Ovary (tissue), 9 donors: ENCODE measurements around the gene SBK2. TPM values are rescaled to one million over a fixed set of nuclear protein-coding genes. Genes with fewer than 3 reads are reported as not detected.
A peak's percentile ranks its signal among the peaks of the same experiment; 100 is the strongest.

ENCODE experiments used
- DNase-seq, 5 donors: peaks; one replicate each; pipeline ENCODE4 v3.0.0-alpha.2; 2019 to 2020
- H3K27ac ChIP-seq, 2 donors: fragments of 200-600 bp; one replicate each; pipeline versions ENCODE4 v1.5.1 to v1.8.0; 2019 to 2022
- H3K27me3 ChIP-seq: fragments of 200-600 bp; one replicate; pipeline ENCODE4 v1.8.0; 2022
- H3K36me3 ChIP-seq: fragments of 200-600 bp; sonication (generic); one replicate; pipeline ENCODE4 v1.5.1; 2019
- H3K4me1 ChIP-seq: one replicate; pipeline ENCODE4 v1.8.1; 2013; ENCODE audit warnings: mild to moderate bottlenecking, moderate library complexity; ENCODE audit not compliant: insufficient read depth
- H3K4me3 ChIP-seq: fragments of 200-600 bp; sonication (generic); one replicate; pipeline ENCODE4 v1.5.1; 2017
- H3K9me3 ChIP-seq, 2 donors: fragments of 200-600 bp in 1 of 2; sonication (generic) in 1 of 2; one replicate each; pipeline versions ENCODE4 v1.5.1 to v1.8.1; 2013 to 2019; ENCODE audit warnings: mild to moderate bottlenecking in 1 of 2, moderate library complexity in 1 of 2
- CTCF ChIP-seq, 3 donors: fragments of 450-650 bp in 2 of 3; fragments of 200-600 bp in 1 of 3; IDR thresholded peaks; one replicate each; pipeline versions ENCODE4 v1.5.1 to v1.8.0; 2016 to 2022; ENCODE audit warnings: antibody characterized with exemption in 3 of 3, mild to moderate bottlenecking in 1 of 3
- EP300 ChIP-seq: sonication (generic); formaldehyde crosslinking; IDR thresholded peaks from one replicate; pipeline ENCODE4 v1.6.1; 2017; ENCODE audit warnings: antibody characterized with exemption
- POLR2A ChIP-seq: fragments of 450-650 bp; IDR thresholded peaks from one replicate; pipeline ENCODE4 v1.6.1; 2017; ENCODE audit warnings: antibody characterized with exemption, mild to moderate bottlenecking, moderate library complexity
- WGBS, 3 donors: extraction: QIAGEN DNeasy Blood & Tissue Kit in 1 of 3; methylation state at CpG; one replicate each; pipeline versions ENCODE4 v1.1.5 to v1.1.7; 2013 to 2017; 5-methylcytosine and 5-hydroxymethylcytosine counted together
- intact Hi-C, 4 donors: fragments of 100-400 bp; cut with DNase I; formaldehyde crosslinking; loops; one replicate each; pipeline versions ENCODE4 v1.11.0 to v1.15.1; 2022 to 2023
- polyA plus RNA-seq, 2 donors: library from polyadenylated mRNA; stranded (reverse); fragments of 200-250 nt in 1 of 2; fragments of 350-450 nt in 1 of 2; fragmentation: Illumina TruSeq in 1 of 2; extraction: RNeasy Lipid Tissue Mini Kit (QIAGEN cat#74804) in 1 of 2; gene quantifications; one replicate each; pipeline ENCODE4 v1.2.3, GENCODE V29; 2013 to 2014
- total RNA-seq, 7 donors: library from RNA; depleted of rRNA in 2 of 7; stranded (reverse); fragments of >200 nt in 2 of 7; fragmentation: NEBNext Ultra II Directional in 3 of 7; extraction: Animal tissue kit (Norgen Biotek cat#: 25700) in 3 of 7; gene quantifications; one replicate each; pipeline versions ENCODE4 v1.1.0 to v1.2.4, GENCODE V29; 2016 to 2023
- donor health status: DM: no; HTN: no; CAD: no; lungs with moderate emphysema.
- donor health status: DM: no; HTN: no; CAD: no.
- donor health status: Bipolar disorder and iron deficiency.
- donor health status: DM: yes; HTN: yes; CAD: no.
- donor health status: DM: no; HTN: no; CAD: no.
- donor health status: DM: yes; HTN: yes; CAD: no.

Gene SBK2
- total and polyA plus RNA-seq, 9 donors: 0.20 to 1.0 TPM; not detected in 7

GRCh38 chr19:55554741-55555152 is 17.8 kb upstream of the SBK2 start:
- no peak overlapping the region for H3K27ac ChIP-seq
- H3K9me3 ChIP-seq: no peaks in the 10 kb centered on the region
- H3K36me3 ChIP-seq: no peaks in the 10 kb centered on the region
- no peaks in the 10 kb centered on the region for H3K4me1 ChIP-seq
- WGBS, 3 donors: 75 to 81% (median 76%) methylated on average over 8 of the region's 8 CpGs
- TF ChIP-seq POLR2A (no peak), EP300 (no peak), CTCF (IDR thresholded peaks at IDR 0.05) (no peak)
- no peak for DNase-seq
- H3K27me3 ChIP-seq: no peaks in the 10 kb centered on the region
- intact Hi-C loops: no loop called here
- no peak overlapping the region for H3K4me3 ChIP-seq

GRCh38 chr19:55554302-55554701 is 17.4 kb upstream of the SBK2 start:
- Histone ChIP-seq H3K4me1 (no peaks in the 10 kb centered on the region), H3K27me3 (no peaks in the 10 kb centered on the region), H3K27ac (no peak overlapping the region), H3K9me3 (no peaks in the 10 kb centered on the region), H3K4me3 (no peak overlapping the region), H3K36me3 (no peaks in the 10 kb centered on the region)
- no peak for DNase-seq
- 88 to 93% (median 90%) methylated on average over 9 of the region's 9 CpGs for WGBS, 3 donors
- TF ChIP-seq POLR2A (no peak), CTCF (IDR thresholded peaks at IDR 0.05) (no peak), EP300 (no peak)
- intact Hi-C loops: no loop called here

- no peak for TF ChIP-seq POLR2A
- Histone ChIP-seq H3K4me3 (no peak overlapping the region), H3K36me3 (no peaks in the 10 kb centered on the region), H3K27ac (no peak overlapping the region), H3K9me3 (no peaks in the 10 kb centered on the region), H3K4me1 (no peaks in the 10 kb centered on the region), H3K27me3 (no peaks in the 10 kb centered on the region)
- DNase-seq: no peak
- intact Hi-C loops: no loop called here
- WGBS, 3 donors: 34 to 40% (median 36%) methylated on average over 13 of the region's 13 CpGs
Measured at GRCh38 chr19:55553217-55554182, 16.6 kb upstream of the SBK2 start.

GRCh38 chr19:55552620-55553019 is 15.7 kb upstream of the SBK2 start:
- no peak overlapping the region for H3K4me3 ChIP-seq
- no peaks in the 10 kb centered on the region for H3K9me3 ChIP-seq
- WGBS, 3 donors: 8 to 18% (median 8%) methylated on average over 13 of the region's 13 CpGs
- intact Hi-C loops: no loop called here
- H3K36me3 ChIP-seq: no peaks in the 10 kb centered on the region
- no peak overlapping the region for H3K27ac ChIP-seq
- H3K4me1 ChIP-seq: no peaks in the 10 kb centered on the region
- H3K27me3 ChIP-seq: no peaks in the 10 kb centered on the region
- DNase-seq: peak in 1 of 5 donors; percentile 56
- TF ChIP-seq EP300 (no peak), POLR2A (no peak), CTCF (IDR thresholded peaks at IDR 0.05) (no peak)

- no peaks in the 10 kb centered on the region for H3K4me1 ChIP-seq
- 28 to 50% (median 36%) methylated on average over 5 of the region's 5 CpGs for WGBS, 3 donors
- no peaks in the 10 kb centered on the region for H3K9me3 ChIP-seq
- no peak for TF ChIP-seq POLR2A
- no peak for TF ChIP-seq EP300
- no peak for TF ChIP-seq CTCF (IDR thresholded peaks at IDR 0.05)
- no peaks in the 10 kb centered on the region for H3K27me3 ChIP-seq
- H3K4me3 ChIP-seq: no peak overlapping the region
- intact Hi-C loops: no loop called here
- H3K27ac ChIP-seq: no peak overlapping the region
- H3K36me3 ChIP-seq: no peaks in the 10 kb centered on the region
- no peak for DNase-seq
Measured at GRCh38 chr19:55552206-55552605, 15.3 kb upstream of the SBK2 start.
